Tibial artery (tissue), 4 donors: Measurements from ENCODE around the gene ESRRB.

Experiments
- DNase-seq, 2 donors: peaks; one replicate each; pipeline ENCODE4 v3.0.0-alpha.2; 2019
- H3K27ac ChIP-seq, 2 donors: fragments of 200-600 bp; sonication (generic) in 1 of 2; 1 replicate in 1 of 2; 2 replicates in 1 of 2; pipeline ENCODE4 v1.5.1; 2018 to 2019; ENCODE audit warnings: mild to moderate bottlenecking in 1 of 2
- H3K27me3 ChIP-seq, 2 donors: fragments of 200-600 bp; sonication (generic) in 1 of 2; one replicate each; pipeline versions ENCODE4 v1.5.1 to v1.6.0; 2016 to 2019
- H3K36me3 ChIP-seq, 3 donors: fragments of 200-600 bp; sonication (generic) in 2 of 3; one replicate each; pipeline ENCODE4 v1.5.1; 2016 to 2019; ENCODE audit warnings: mild to moderate bottlenecking in 2 of 3
- H3K4me1 ChIP-seq, 4 donors: fragments of 200-600 bp; sonication (generic) in 2 of 4; 1 replicate in 3 of 4; 2 replicates in 1 of 4; pipeline ENCODE4 v1.5.1; 2016 to 2019
- H3K4me3 ChIP-seq, 2 donors: fragments of 200-600 bp; sonication (generic) in 1 of 2; 1 replicate in 1 of 2; 2 replicates in 1 of 2; pipeline ENCODE4 v1.5.1; 2018 to 2019; ENCODE audit warnings: mild to moderate bottlenecking in 2 of 2
- H3K9me3 ChIP-seq, 3 donors: fragments of 200-600 bp; sonication (generic) in 1 of 3; one replicate each; pipeline ENCODE4 v1.5.1; 2016 to 2019
- CTCF ChIP-seq, 2 experiments: fragments of 200-600 bp in 1 of 2; fragments of 450-650 bp in 1 of 2; IDR thresholded peaks; one replicate each; pipeline ENCODE4 v1.5.1; 2017 to 2019; ENCODE audit warnings: antibody characterized with exemption in 2 of 2, mild to moderate bottlenecking in 1 of 2, moderate library complexity in 1 of 2
- intact Hi-C: fragments of 100-400 bp; cut with DNase I; formaldehyde crosslinking; loops from one replicate; pipeline ENCODE4 v1.15.0; 2023; ENCODE audit warnings: low total_unique reads

Gene ESRRB

DNA sequence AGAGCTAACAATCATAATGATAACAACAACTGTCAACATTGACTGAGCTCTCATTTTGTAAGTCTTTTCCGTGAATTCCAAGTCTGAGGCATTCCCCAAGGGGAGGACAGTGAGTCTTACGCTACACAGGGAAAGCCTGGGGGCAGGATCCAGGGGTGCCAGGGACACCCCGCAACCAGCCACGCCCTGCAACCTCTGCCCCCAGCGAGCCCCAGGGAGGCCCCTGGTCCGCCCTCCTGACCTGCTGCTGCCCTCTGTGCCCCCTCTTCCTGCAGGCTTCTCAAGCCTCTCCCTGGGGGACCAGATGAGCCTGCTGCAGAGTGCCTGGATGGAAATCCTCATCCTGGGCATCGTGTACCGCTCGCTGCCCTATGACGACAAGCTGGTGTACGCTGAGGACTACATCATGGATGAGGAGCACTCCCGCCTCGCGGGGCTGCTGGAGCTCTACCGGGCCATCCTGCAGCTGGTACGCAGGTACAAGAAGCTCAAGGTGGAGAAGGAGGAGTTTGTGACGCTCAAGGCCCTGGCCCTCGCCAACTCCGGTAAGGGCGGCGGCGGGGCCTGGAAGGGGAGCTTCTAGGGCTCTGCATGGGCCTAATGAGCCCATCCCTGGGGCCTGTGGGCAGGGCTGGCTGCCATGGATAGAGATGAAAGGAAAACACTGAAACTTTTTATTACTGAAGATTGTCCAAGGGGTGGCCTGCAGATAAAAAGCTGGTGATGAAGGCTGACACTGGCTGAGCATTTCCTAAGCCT lies 115.4 kb downstream of the ESRRB start:
- no peaks in the 10 kb centered on the region for H3K4me1 ChIP-seq
- H3K9me3 ChIP-seq, result no peaks in the 10 kb centered on the region
- intact Hi-C loops, result no loop called here
- no peak overlapping the region for H3K4me3 ChIP-seq
- DNase-seq, result no peak
- no peak for TF ChIP-seq CTCF (IDR thresholded peaks at IDR 0.05)
- H3K27ac ChIP-seq, result no peak overlapping the region
- H3K27me3 ChIP-seq, result peaks cover 0 to 4% of the 10 kb centered on the region in 2 donors
- no peaks in the 10 kb centered on the region for H3K36me3 ChIP-seq

DNA sequence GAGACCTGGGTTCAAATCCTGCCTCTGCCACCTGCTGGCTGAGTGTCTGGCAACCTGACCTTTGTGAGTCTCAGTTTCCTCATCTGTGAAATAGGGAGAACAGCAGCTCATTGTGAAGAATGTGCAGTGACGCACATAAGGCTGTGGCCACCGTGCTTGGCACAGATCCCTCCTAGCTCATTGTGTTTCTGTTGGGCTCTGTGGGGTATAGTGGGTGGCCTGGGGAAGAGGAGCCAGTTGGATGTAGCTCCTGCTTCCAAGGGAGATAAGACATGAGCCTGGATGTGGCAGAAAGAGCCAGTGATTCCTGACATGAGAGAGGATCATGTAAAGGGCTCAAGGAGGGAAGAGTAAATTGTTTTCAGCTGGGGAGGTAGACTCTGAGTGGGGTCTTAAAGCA lies 120.0 kb downstream of the ESRRB start:
- TF ChIP-seq CTCF (IDR thresholded peaks at IDR 0.05), result no peak
- Histone ChIP-seq H3K9me3 (no peaks in the 10 kb centered on the region), H3K36me3 (no peaks in the 10 kb centered on the region), H3K4me1 (no peaks in the 10 kb centered on the region), H3K4me3 (no peak overlapping the region), H3K27ac (no peak overlapping the region), H3K27me3 (peaks cover 0 to 32% of the 10 kb centered on the region in 2 donors)
- intact Hi-C loops, result no loop called here
- no peak for DNase-seq

- H3K4me1 ChIP-seq, result no peaks in the 10 kb centered on the region
- H3K27me3 ChIP-seq, result peaks cover 0 to 28% of the 10 kb centered on the region in 2 donors
- no peaks in the 10 kb centered on the region for H3K36me3 ChIP-seq
- no peaks in the 10 kb centered on the region for H3K9me3 ChIP-seq
- no peak for TF ChIP-seq CTCF (IDR thresholded peaks at IDR 0.05)
- H3K27ac ChIP-seq, result no peak overlapping the region
- DNase-seq, result no peak
- no peak overlapping the region for H3K4me3 ChIP-seq
- intact Hi-C loops, result no loop called here
These were observed 120.7 kb downstream of the ESRRB start for GRCh38 chr14:76496595-76496994.

- Histone ChIP-seq H3K27ac (no peak overlapping the region), H3K4me1 (no peaks in the 10 kb centered on the region), H3K27me3 (peaks cover 0 to 27% of the 10 kb centered on the region in 2 donors), H3K4me3 (no peak overlapping the region), H3K36me3 (no peaks in the 10 kb centered on the region), H3K9me3 (no peaks in the 10 kb centered on the region)
- DNase-seq, result no peak
- TF ChIP-seq CTCF (IDR thresholded peaks at IDR 0.05), result no peak
- intact Hi-C loops, result no loop called here
These were observed 121.9 kb downstream of the ESRRB start for GRCh38 chr14:76497550-76498462.

DNA sequence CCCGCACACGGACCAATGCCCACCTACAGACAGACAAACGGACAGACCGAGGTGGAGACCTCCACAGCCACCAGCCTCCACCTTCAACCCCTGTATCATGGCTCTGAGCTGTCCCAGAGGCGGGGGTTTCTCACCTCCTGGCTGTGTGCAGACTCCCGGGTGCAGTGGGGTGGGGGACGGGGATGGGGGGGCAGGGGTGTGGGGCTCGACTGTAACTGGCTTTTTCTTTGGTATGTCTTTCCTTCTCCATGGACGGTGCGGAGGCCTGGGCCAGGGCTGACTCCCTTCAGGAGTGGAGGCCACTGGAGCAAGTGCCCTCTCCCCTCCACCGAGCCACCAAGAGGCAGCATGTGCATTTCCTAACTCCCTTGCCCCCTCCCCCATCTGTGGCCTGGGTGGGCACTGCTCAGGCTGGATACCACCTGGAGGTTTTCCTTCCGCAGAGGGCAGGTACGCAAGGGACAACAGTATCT lies 122.6 kb downstream of the ESRRB start:
- Histone ChIP-seq H3K9me3 (no peaks in the 10 kb centered on the region), H3K36me3 (no peaks in the 10 kb centered on the region), H3K4me3 (no peak overlapping the region), H3K27ac (no peak overlapping the region), H3K27me3 (peaks cover 0 to 27% of the 10 kb centered on the region in 2 donors), H3K4me1 (no peaks in the 10 kb centered on the region)
- TF ChIP-seq CTCF (IDR thresholded peaks at IDR 0.05), result no peak
- intact Hi-C loops, result no loop called here
- DNase-seq, result no peak
